Measurements from ENCODE around the gene AP2A1.

AP2A1 gene

DNA sequence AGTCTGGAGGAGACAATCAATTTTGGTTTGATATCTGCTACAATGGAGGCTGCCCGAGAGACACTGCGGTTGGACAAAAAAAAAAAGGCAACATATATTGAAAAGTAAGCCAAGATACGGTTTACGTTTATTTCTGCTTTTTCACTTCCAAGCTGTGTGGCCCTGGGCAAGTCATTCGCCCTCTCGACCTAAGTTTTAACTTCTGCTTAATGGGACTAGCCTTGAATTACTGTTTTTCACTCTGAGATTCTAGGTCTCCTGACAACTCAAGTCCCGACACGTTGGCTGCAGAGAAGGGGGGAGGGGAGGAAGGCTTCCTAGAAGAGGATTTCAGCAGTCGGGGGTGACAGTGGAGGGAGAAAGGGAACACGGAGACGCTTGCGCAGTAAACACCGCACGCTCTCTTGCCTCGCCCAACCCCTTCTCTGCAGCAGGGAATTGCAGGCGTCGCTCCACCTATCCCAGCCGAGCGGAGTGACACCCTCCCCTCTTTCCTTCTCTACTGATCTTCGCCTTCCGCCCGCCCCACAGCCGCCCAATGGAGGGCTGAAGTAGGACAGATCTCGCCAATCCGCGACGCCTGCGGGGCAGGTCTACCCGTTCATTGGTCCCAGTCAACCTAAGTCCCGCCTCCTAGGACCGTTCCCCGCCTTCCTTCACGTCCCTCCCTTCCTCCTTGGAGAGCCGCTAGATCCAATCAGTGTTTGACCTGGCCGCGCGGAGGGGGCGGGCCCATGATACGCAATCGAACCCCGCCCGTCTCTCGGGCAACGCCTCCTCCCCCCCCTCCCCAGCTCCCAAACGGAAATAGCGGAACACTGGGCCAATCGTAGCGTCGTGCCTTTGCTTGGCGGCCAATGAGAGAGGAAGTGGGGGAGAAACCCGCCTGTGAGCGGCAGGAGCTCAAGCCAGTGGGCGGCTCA, 533 bp upstream of the AP2A1 start:
- DNase-seq = peak; percentile 99

- DNase-seq = peak; percentile 21
These were observed 580 bp downstream of the AP2A1 start for GRCh38 chr19:49767381-49767780.

- no peak for DNase-seq
These were observed 1.3 kb downstream of the AP2A1 start for GRCh38 chr19:49767967-49768581.

DNA sequence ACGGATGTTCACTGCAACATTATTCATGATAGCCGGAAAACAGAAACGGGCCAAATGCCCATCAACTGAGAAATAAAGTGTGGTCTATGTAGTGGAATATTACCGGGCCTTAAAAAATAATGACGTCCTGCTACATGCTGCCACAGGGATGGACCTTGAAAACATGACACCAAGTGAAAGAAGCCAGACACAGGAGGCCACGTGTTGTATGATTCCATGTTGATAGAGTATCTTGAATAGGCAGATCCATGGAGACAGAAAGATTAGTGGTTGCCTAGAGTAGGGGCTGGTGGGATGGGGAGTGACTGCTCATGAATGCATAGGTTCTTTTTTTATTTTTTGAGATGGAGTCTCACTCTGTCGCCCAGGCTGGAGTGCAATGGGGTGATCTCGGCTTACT, 3.7 kb downstream of the AP2A1 start:
- no peak for DNase-seq

DNA sequence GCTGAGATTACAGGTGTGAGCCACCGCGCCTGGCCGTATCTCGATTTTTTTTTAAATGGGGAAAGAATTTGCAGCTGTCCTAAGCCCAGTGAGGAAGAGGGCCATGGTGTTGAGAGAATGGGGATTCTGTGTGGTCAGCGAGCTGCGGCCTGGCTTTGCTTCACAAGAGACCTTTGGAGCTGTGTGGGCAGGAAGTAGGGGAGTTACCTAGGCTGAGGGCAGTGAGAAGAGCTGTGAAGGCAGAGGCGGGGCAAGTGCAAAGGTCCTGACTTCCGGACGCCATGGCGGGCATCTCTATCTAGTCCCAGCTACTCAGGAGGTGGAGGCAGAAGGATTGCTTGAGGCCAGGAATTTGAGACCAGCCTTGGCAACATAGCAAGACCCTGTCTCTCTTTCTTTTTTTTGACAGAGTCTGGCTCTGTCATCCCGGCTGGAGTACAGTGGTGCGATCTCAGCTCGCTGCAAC, 4.9 kb downstream of the AP2A1 start:
- no peak for DNase-seq

GRCh38 chr19:49772850-49773432, 6.1 kb downstream of the AP2A1 start:
- no peak for DNase-seq

- no peak for DNase-seq
These were observed 7.0 kb downstream of the AP2A1 start for GRCh38 chr19:49773663-49774350.

GRCh38 chr19:49774969-49775368, 8.2 kb downstream of the AP2A1 start:
- DNase-seq = no peak

- no peak for DNase-seq
These were observed 9.1 kb downstream of the AP2A1 start for GRCh38 chr19:49775742-49776370.

DNA sequence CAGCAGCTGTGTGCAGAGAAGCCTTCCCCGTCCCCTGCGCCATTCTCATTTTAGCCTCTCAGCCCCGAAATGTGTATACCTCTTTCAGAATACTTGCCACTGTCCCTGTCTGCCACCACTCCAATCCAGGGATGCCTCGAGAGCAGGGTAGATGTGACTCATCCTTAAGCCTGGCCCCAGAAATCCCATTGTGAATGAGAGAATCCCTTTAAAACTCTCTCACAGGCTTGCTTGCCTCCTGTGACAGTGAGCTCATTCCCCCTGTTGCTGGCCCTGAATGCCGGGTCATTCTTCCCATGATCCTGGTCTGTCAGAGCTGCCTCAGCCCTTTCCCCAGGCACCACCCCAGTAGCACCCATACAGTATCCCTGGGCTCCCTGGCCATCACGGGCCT, 9.6 kb downstream of the AP2A1 start:
- DNase-seq = no peak

DNA sequence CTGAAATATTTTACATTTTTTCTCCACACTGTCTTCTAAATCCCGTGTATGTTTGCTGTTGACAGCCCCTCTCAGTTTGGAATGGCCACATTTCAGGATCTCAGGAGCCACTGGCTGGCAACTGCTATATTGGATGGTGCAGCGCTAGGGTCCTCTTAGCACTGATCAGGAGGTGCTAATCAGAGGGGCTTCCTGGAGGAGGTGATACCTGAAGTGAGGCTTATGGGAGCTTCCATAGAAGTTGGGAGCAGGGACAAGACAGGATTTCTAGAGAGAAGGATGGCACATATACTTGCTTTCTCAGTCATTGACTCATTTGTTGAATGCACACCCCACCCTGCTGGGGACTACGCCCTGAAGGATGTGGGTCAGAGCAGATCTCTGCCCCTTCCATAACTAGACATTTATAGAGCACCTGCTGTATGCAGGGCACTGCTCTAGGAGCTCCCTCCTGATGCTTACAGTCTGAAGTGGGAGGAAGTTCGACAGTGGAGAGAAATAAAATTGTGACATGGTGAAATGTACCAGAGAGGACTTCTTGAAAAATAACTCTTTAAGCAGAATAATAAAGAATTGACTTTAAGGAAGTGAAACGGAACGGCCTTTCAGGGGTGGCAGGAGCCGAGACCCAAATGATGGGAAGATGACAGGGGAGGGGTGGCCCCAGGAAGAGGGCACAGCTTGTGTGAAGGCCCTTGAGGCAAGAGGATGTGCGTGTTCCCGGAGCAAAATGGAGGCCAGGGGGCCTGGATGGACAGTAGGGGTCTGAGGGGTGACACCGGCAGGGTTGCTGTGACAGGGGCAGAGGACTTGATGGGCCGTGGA, 13.1 kb downstream of the AP2A1 start:
- no peak for DNase-seq

- DNase-seq = no peak
These were observed 14.1 kb downstream of the AP2A1 start for GRCh38 chr19:49780861-49781260.

DNA sequence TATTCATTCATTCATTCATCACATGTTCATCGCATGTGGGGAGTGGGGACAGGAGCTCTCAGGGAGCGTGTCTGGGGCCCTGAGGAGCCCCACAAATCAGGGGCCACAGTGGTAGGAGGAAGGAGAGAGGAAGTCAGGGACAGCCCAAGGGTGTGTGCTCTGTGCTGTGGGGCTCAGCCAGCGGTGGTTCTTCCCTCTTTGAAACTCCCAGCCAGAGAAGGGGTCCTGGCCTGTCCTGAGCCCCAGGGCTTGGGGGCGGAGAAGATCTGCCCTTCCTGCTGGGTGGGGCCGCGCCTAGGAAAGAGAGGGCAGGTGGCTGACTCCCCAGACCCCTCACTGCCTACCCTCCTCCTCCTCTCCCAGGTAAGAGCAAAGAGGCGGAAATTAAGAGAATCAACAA, 14.6 kb downstream of the AP2A1 start:
- DNase-seq = no peak

DNA sequence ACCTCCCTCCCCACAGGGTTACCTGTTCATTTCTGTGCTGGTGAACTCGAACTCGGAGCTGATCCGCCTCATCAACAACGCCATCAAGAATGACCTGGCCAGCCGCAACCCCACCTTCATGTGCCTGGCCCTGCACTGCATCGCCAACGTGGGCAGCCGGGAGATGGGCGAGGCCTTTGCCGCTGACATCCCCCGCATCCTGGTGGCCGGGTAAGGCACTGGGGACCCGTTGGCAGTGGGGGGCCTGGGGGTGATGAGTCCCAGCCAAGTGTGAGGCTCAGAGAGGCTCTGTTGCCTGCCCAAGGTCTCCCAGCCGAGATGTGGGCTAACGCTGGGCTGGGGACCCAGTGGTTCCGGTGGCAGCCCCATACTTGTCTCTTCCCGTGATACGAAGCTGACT, 15.7 kb downstream of the AP2A1 start:
- no peak for DNase-seq

GRCh38 chr19:49786376-49786820, 19.6 kb downstream of the AP2A1 start:
- no peak for DNase-seq

- no peak for DNase-seq
These were observed 20.9 kb downstream of the AP2A1 start for GRCh38 chr19:49787746-49788145.

DNA sequence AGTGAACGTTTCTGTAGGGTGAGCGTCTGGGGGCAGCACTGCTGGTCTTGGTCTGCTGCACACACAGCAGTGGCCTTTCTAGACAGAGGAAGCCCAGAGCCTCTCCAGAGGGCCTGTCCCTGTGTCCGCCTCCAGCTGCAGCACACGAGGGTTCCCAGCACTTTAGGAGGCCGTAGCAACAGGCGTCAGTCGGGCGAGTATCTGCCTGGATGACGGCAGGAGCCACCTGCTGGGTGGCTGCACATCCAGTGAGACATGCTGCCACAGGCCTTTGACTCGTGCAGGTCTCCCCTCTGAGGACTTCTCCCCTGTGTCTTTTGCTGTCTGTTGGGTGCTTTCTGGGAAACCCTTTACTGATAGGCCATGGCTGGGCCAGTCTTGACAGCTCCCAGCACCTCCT, 22.1 kb downstream of the AP2A1 start:
- DNase-seq = no peak

DNA sequence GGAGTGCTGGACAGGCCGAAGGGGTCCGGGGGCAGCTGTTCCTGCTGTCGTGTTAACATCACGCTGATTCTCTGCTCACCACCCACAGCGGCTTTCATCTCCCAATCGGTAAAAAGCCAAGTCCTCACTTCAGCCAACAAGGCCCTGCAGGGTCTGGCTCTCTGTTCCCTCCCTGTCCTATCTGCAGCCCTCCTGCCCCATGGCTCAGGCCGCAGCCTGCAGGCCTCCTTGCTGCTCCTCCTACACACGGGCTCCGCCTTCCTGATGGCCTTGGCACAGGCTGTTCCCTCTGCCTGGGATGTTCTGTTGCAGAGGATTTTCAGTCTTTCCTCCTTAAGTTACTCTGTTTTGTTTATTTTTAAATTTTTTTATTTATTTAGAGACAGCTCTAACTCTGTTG, 24.1 kb downstream of the AP2A1 start:
- DNase-seq = no peak

GRCh38 chr19:49791776-49792445, 25.1 kb downstream of the AP2A1 start:
- no peak for DNase-seq

GRCh38 chr19:49792829-49793560, 26.2 kb downstream of the AP2A1 start:
- DNase-seq = no peak

DNA sequence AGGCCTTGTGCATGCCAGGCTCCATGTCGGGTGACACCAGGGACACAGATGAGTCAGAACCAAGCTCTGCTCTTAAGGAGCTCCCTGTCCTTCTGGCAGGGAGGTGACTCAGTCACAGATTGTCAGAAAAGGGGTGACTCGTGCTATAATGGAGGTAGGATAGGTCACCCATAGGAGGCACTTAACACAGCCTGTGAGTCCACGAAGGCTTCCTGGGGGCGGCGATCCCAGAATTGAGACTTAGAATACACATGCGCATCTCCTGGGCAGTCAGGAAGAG, 26.7 kb downstream of the AP2A1 start:
- DNase-seq = no peak
